Measurements from ENCODE around the gene BTBD8. TPM values are rescaled to one million over a fixed set of nuclear protein-coding genes. Genes with fewer than 3 reads are reported as not detected.

The BTBD8 gene
- total RNA-seq (2014; rRNA removed; shearing (Covaris generic)) (2.3 and 4.1 TPM in 2 replicates), polyA plus RNA-seq (2016; fragmentation: Nextera tagmentation; extraction: Ambion mirVana) (2.9 and 3.0 TPM in 2 replicates)
- long read RNA-seq, partial matches to known transcripts: 1 of 3 reads
- long read RNA-seq, other reads (novel, unspliced or antisense): 2 of 3 reads

DNA sequence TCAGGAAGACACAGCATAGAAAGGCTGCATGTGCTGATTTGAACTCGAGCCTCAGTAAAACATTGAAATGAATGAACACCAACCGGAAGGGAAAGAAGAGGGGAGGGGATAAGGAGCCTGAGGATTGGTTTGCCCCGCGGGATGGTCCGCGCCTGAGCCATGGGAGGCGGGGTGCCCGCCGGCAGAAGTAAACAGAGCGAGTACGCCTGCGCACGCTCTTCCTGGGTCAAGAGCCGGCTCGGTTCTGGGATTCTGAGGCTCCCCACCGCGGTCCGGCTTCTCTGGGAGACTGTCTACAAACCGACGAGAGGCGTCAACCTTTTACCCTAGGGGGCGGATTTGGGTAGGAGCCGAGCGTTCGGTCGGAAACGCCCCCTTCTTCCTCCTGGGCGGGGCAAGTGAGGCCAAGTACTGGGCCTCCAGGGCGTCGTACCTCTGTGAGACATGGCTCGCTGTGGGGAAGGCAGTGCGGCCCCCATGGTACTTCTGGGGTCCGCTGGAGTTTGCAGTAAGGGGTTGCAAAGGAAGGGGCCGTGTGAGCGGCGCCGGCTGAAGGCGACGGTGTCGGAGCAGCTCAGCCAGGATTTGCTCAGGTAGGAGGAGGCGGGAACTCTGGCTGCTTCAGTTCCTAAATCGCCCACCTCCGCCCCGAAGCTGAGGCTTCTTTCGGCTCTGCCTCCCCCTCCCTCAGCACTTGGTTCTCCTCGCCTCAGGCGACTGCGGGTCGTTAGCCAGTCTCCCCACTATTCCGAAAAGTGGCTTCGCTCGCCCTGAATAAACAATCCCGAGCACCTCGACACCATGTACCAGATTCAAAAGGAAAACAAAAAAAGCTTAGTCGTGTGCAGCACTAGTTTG, at the start of gene BTBD8:
Gene BTBD8, plus strand, starts transcription at position 218 of the 858 bp plus-strand sequence. Its CDS starts 227 bp downstream, at position 445.
- peaks cover 11% of the 10 kb centered on the region for H3K36me3 Mint-ChIP-seq (ENCODE audit: low read depth)
- Histone ChIP-seq H3K36me3 (ENCODE audit: insufficient read depth) (no peaks in the 10 kb centered on the region), H3F3A (replicated peaks; ENCODE audit: low read depth) (no peaks in the 10 kb centered on the region), H3K4me3 (peak within 1 kb of the TSS; percentile 63), H3K9me2 (ENCODE audit: insufficient read depth) (no peaks in the 10 kb centered on the region), H2AFZ (peak within 1 kb of the TSS; percentile 88), H3K4me1 (ENCODE audit: insufficient read depth) (no peaks in the 10 kb centered on the region; the same call in 1 of the 2 replicates), H3K4me2 (peak within 1 kb of the TSS; percentile 78), H4K20me1 (replicated peaks; ENCODE audit: insufficient read depth) (no peaks in the 10 kb centered on the region), H3K27ac (ENCODE audit: low read depth) (peak within 1 kb of the TSS; percentile 97), H3K79me2 (replicated peaks; ENCODE audit: insufficient read depth) (0 out of 2 replicates have a peak, but pooled peaks cover 3% of the 10 kb centered on the region), H3K27me3 (ENCODE audit: insufficient read depth) (no peaks in the 10 kb centered on the region)
- no peaks in the 10 kb centered on the region for H3K27me3 Mint-ChIP-seq (ENCODE audit: insufficient read depth, low read depth, poor library complexity)
- peak within 1 kb of the TSS; percentile 90 for H3K4me3 Mint-ChIP-seq
- H3K9me3 Mint-ChIP-seq: peaks cover 12% of the 10 kb centered on the region
- H3K27ac Mint-ChIP-seq: peak within 1 kb of the TSS; percentile 98
- peaks cover 2% of the 10 kb centered on the region; the same call in 1 of the 3 replicates for H3K4me1 Mint-ChIP-seq
- TF ChIP-seq, protein P1, sequence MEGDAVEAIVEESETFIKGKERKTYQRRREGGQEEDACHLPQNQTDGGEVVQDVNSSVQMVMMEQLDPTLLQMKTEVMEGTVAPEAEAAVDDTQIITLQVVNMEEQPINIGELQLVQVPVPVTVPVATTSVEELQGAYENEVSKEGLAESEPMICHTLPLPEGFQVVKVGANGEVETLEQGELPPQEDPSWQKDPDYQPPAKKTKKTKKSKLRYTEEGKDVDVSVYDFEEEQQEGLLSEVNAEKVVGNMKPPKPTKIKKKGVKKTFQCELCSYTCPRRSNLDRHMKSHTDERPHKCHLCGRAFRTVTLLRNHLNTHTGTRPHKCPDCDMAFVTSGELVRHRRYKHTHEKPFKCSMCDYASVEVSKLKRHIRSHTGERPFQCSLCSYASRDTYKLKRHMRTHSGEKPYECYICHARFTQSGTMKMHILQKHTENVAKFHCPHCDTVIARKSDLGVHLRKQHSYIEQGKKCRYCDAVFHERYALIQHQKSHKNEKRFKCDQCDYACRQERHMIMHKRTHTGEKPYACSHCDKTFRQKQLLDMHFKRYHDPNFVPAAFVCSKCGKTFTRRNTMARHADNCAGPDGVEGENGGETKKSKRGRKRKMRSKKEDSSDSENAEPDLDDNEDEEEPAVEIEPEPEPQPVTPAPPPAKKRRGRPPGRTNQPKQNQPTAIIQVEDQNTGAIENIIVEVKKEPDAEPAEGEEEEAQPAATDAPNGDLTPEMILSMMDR (conservative IDR thresholded peaks at IDR 0.05; ENCODE audit: low read depth in 2 of 2): peak in 1 of 2 experiments; percentile 15; a peak in 2 of 4 replicates
- TF ChIP-seq, protein P2, sequence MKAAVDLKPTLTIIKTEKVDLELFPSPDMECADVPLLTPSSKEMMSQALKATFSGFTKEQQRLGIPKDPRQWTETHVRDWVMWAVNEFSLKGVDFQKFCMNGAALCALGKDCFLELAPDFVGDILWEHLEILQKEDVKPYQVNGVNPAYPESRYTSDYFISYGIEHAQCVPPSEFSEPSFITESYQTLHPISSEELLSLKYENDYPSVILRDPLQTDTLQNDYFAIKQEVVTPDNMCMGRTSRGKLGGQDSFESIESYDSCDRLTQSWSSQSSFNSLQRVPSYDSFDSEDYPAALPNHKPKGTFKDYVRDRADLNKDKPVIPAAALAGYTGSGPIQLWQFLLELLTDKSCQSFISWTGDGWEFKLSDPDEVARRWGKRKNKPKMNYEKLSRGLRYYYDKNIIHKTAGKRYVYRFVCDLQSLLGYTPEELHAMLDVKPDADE (IDR thresholded peaks at IDR 0.05): no peak
- peak; percentile 81 for TF ChIP-seq POLR2AphosphoS5 (IDR thresholded peaks at IDR 0.05; ENCODE audit: low read depth)
- peak; percentile 93 for ATAC-seq
- peak; percentile 97 for DNase-seq (ENCODE audit: low spot score)

DNA sequence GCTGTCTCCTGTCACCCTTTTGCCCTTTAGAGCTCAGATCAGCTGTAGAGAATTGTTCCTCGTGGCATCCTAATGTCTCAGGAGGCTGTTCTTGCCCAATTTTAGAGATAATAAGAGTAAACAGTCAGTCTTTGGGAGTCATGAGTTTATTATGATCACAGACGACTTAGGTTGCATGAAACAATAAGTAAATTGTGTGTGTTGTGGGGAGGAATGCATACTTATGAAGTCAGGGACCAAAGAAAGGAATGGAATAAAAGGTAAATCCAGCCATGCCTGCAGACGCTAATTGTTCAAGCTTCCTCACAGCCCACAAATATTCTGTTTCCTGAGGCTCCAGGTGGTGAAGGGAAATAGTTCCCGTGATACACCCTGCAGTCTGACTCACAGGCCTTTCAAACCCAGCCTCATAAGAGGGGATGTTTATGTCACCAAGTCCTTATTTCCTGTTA, 49.5 kb upstream of the BTBD8 start:
- ATAC-seq: no peak
- Mint-ChIP-seq H3K9me3 (peaks cover 9% of the 10 kb centered on the region), H3K27me3 (ENCODE audit: insufficient read depth, low read depth, poor library complexity) (peaks cover 16% of the 10 kb centered on the region), H3K27ac (no peak overlapping the region), H3K4me1 (peaks cover 11% of the 10 kb centered on the region), H3K36me3 (ENCODE audit: low read depth) (peaks cover 9% of the 10 kb centered on the region; the same call in 2 of the 3 replicates), H3K4me3 (peak overlapping the region; percentile 82)
- H3K27me3 ChIP-seq (ENCODE audit: insufficient read depth): peaks cover 18% of the 10 kb centered on the region
- peak overlapping the region; percentile 99 for H2AFZ ChIP-seq
- H3K4me3 ChIP-seq: peak overlapping the region; percentile 79
- no peak overlapping the region for H3K27ac ChIP-seq (ENCODE audit: low read depth)
- H3K36me3 ChIP-seq (ENCODE audit: insufficient read depth): no peaks in the 10 kb centered on the region
- H4K20me1 ChIP-seq (replicated peaks; ENCODE audit: insufficient read depth): no peaks in the 10 kb centered on the region
- peaks cover 14% of the 10 kb centered on the region for H3K4me1 ChIP-seq (ENCODE audit: insufficient read depth)
- no peaks in the 10 kb centered on the region for H3K79me2 ChIP-seq (replicated peaks; ENCODE audit: insufficient read depth)
- DNase-seq (ENCODE audit: low spot score): peak; percentile 12
- no peaks in the 10 kb centered on the region for H3F3A ChIP-seq (replicated peaks; ENCODE audit: low read depth)
- no peak for TF ChIP-seq CREB1 (CRISPR knock-in tag; IDR thresholded peaks at IDR 0.05; ENCODE audit: low read depth)
- TF ChIP-seq, protein P1 (conservative IDR thresholded peaks at IDR 0.05; ENCODE audit: low read depth in 2 of 2): no peak
- no peak for TF ChIP-seq STAT1 (IDR thresholded peaks at IDR 0.05; ENCODE audit: unreplicated experiment)
- H3K4me2 ChIP-seq: peak overlapping the region; percentile 91
- no peaks in the 10 kb centered on the region for H3K9me2 ChIP-seq (ENCODE audit: insufficient read depth)
